GM10847 (cell line): Measurements from ENCODE around the gene SP2.

Experiments
- POLR2A ChIP-seq: IDR thresholded peaks from 2 replicates; pipeline ENCODE4 v1.6.1; 2011; ENCODE audit not compliant: insufficient read length; ENCODE audit errors: extremely low read depth

SP2 gene

GRCh38 chr17:47945080-47945479, 49.0 kb downstream of the SP2 start:
- TF ChIP-seq POLR2A = no peak

GRCh38 chr17:47945529-47946508, 49.8 kb downstream of the SP2 start:
- TF ChIP-seq POLR2A = no peak

GRCh38 chr17:47946516-47946915, 50.5 kb downstream of the SP2 start:
- no peak for TF ChIP-seq POLR2A

- TF ChIP-seq POLR2A = no peak
Measured at GRCh38 chr17:47946929-47947397, 50.9 kb downstream of the SP2 start.

- TF ChIP-seq POLR2A = no peak
Measured at GRCh38 chr17:47948706-47949196, 52.7 kb downstream of the SP2 start.

- TF ChIP-seq POLR2A = no peak
Measured at GRCh38 chr17:47949197-47949759, 53.2 kb downstream of the SP2 start.

GRCh38 chr17:47949946-47950345, 53.9 kb downstream of the SP2 start:
- TF ChIP-seq POLR2A = no peak

GRCh38 chr17:47950448-47950847, 54.4 kb downstream of the SP2 start:
- no peak for TF ChIP-seq POLR2A

GRCh38 chr17:47952171-47953021, 56.4 kb downstream of the SP2 start:
- TF ChIP-seq POLR2A = no peak

- TF ChIP-seq POLR2A = no peak
Measured at GRCh38 chr17:47953909-47954308, 57.9 kb downstream of the SP2 start.

GRCh38 chr17:47955497-47956461, 59.7 kb downstream of the SP2 start:
- no peak for TF ChIP-seq POLR2A

GRCh38 chr17:47956791-47957590, 61.0 kb downstream of the SP2 start:
- TF ChIP-seq POLR2A = no peak
